ENCODE results near the gene CHST12. TPM values are rescaled to one million over a fixed set of nuclear protein-coding genes. Genes with fewer than 3 reads are reported as not detected.

The CHST12 gene
- total and polyA plus RNA-seq, 2 donors (not counting 1 experiment from before 2014, with no cell fraction given) = 25.4 to 27.1 TPM

DNA sequence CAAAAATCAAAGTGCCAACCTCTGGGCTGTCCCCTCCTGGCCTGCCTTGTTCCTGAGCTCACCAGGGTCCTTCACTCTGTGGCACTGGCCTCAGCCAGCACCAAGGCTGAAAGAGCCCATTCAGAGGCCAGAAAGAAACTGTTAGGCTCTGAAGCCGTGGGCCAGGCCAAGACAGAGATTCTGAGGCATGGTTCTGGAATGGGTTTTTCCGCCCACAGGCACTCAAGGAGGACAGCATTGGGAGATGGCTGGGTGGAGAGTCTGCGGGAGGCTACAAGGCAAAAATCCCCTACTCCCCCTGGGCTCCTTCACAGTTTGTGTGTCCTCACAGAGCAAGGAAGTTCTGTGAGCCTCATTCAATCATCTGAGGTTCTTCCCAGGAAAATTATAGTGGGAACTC is 41.1 kb downstream of the CHST12 start:
- Histone ChIP-seq H3K79me2 (ENCODE audit: control insufficient read depth, insufficient read depth, low read length) (no peaks in the 10 kb centered on the region), H3K9me3 (ENCODE audit: control extremely low read depth in 1 of 3, control insufficient read depth in 2 of 3, insufficient read depth in 1 of 3, low read length in 2 of 3) (no peaks in the 10 kb centered on the region), H4K20me1 (ENCODE audit: control insufficient read depth, insufficient read depth, low read length, poor library complexity, severe bottlenecking) (no peaks in the 10 kb centered on the region), H2AFZ (ENCODE audit: insufficient read depth, low read depth, low read length, poor library complexity, severe bottlenecking) (no peak overlapping the region), H3K36me3 (replicated peaks in 1 of 2; ENCODE audit: control extremely low read depth in 1 of 2, control insufficient read depth in 1 of 2, extremely low read depth in 1 of 2, insufficient read depth in 2 of 2, low read length in 1 of 2) (peaks cover 0 to 4% of the 10 kb centered on the region in 2 experiments), H3K27ac (ENCODE audit: low read length in 2 of 2) (no peak overlapping the region), H3K27me3 (replicated peaks in 1 of 4; ENCODE audit: control extremely low read depth in 1 of 4, control insufficient read depth in 3 of 4, insufficient read depth in 4 of 4, low read length in 3 of 4) (no peaks in the 10 kb centered on the region), H3K4me2 (replicated peaks; ENCODE audit: low read depth, low read length, poor library complexity, severe bottlenecking) (no peak overlapping the region), H3K4me3 (ENCODE audit: control extremely low read depth in 1 of 5, extremely low read depth in 1 of 5, insufficient read depth in 1 of 5, low read depth in 2 of 5, low read length in 4 of 5) (no peak overlapping the region), H3K4me1 (ENCODE audit: control insufficient read depth in 2 of 2, insufficient read depth in 2 of 2, low read length in 2 of 2) (no peaks in the 10 kb centered on the region), H3K9ac (ENCODE audit: low read length) (no peak overlapping the region)
- Mint-ChIP-seq H3K27me3 (no peaks in the 10 kb centered on the region), H3K4me1 (peaks cover 4% of the 10 kb centered on the region), H3K9me3 (ENCODE audit: insufficient read depth) (no peaks in the 10 kb centered on the region), H3K4me3 (no peak overlapping the region), H3K27ac (no peak overlapping the region)
- TF ChIP-seq, protein P1, sequence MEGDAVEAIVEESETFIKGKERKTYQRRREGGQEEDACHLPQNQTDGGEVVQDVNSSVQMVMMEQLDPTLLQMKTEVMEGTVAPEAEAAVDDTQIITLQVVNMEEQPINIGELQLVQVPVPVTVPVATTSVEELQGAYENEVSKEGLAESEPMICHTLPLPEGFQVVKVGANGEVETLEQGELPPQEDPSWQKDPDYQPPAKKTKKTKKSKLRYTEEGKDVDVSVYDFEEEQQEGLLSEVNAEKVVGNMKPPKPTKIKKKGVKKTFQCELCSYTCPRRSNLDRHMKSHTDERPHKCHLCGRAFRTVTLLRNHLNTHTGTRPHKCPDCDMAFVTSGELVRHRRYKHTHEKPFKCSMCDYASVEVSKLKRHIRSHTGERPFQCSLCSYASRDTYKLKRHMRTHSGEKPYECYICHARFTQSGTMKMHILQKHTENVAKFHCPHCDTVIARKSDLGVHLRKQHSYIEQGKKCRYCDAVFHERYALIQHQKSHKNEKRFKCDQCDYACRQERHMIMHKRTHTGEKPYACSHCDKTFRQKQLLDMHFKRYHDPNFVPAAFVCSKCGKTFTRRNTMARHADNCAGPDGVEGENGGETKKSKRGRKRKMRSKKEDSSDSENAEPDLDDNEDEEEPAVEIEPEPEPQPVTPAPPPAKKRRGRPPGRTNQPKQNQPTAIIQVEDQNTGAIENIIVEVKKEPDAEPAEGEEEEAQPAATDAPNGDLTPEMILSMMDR (IDR thresholded peaks at IDR 0.05) = no peak
- no peak for TF ChIP-seq EZH2 (IDR thresholded peaks at IDR 0.05; ENCODE audit: borderline replicate concordance, insufficient read depth, low read depth, low read length, poor library complexity, severe bottlenecking)
- intact Hi-C loops (cut with micrococcal nuclease) = no loop called here
- ChIA-PET CTCF (no interaction called here), POLR2A (no interaction called here)
- DNase-seq (no peak), ATAC-seq (ENCODE audit: low read depth) (no peak)
- WGBS (ENCODE audit: insufficient coverage) = 100% methylated on average over 1 of the region's 3 CpGs

DNA sequence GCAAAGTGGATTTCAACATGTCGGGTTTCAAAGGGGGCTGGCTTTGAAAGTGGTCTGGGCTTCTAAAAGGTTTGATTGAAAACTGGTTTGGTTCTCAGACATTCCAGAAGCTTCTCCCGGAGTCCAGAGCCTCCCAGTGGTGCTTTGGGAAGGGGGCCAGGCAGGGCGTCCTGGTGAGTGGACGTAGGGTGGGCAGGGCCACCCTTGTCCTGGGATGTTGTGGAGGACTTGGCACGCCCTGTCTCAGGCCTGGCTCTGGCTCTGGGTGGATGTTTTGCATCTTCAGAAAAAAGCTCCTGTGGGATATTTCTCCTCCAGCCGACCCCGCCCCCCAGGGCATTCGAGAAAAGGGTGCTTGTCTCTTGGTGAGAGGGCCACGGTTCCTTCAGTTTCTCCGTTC is 41.6 kb downstream of the CHST12 start:
- TF ChIP-seq, protein P1 (IDR thresholded peaks at IDR 0.05) = no peak
- no peak for TF ChIP-seq EZH2 (IDR thresholded peaks at IDR 0.05; ENCODE audit: borderline replicate concordance, insufficient read depth, low read depth, low read length, poor library complexity, severe bottlenecking)
- H3K27ac Mint-ChIP-seq = no peak overlapping the region
- no peaks in the 10 kb centered on the region for H3K9me3 ChIP-seq (ENCODE audit: control extremely low read depth in 1 of 3, control insufficient read depth in 2 of 3, insufficient read depth in 1 of 3, low read length in 2 of 3)

More for the DNA sequence above, 41.6 kb downstream of the CHST12 start:
- no peak overlapping the region for H3K9ac ChIP-seq (ENCODE audit: low read length)
- H4K20me1 ChIP-seq (ENCODE audit: control insufficient read depth, insufficient read depth, low read length, poor library complexity, severe bottlenecking) = no peaks in the 10 kb centered on the region
- Mint-ChIP-seq H3K9me3 (ENCODE audit: insufficient read depth) (no peaks in the 10 kb centered on the region), H3K4me3 (no peak overlapping the region), H3K27me3 (no peaks in the 10 kb centered on the region), H3K4me1 (peaks cover 4% of the 10 kb centered on the region)
- ChIA-PET CTCF (no interaction called here), POLR2A (no interaction called here)
- intact Hi-C loops (cut with micrococcal nuclease) = no loop called here
- no peak overlapping the region for H3K4me2 ChIP-seq (replicated peaks; ENCODE audit: low read depth, low read length, poor library complexity, severe bottlenecking)
- H3K4me1 ChIP-seq (ENCODE audit: control insufficient read depth in 2 of 2, insufficient read depth in 2 of 2, low read length in 2 of 2) = no peaks in the 10 kb centered on the region
- no peak overlapping the region for H3K4me3 ChIP-seq (ENCODE audit: control extremely low read depth in 1 of 5, extremely low read depth in 1 of 5, insufficient read depth in 1 of 5, low read depth in 2 of 5, low read length in 4 of 5)
- H3K79me2 ChIP-seq (ENCODE audit: control insufficient read depth, insufficient read depth, low read length) = no peaks in the 10 kb centered on the region
- ATAC-seq (ENCODE audit: low read depth) (no peak), DNase-seq (no peak)
- WGBS (ENCODE audit: insufficient coverage) = 92% methylated on average over 10 of the region's 10 CpGs
- no peaks in the 10 kb centered on the region for H3K27me3 ChIP-seq (replicated peaks in 1 of 4; ENCODE audit: control extremely low read depth in 1 of 4, control insufficient read depth in 3 of 4, insufficient read depth in 4 of 4, low read length in 3 of 4)
- no peak overlapping the region for H3K27ac ChIP-seq (ENCODE audit: low read length in 2 of 2)
- H3K36me3 ChIP-seq (replicated peaks in 1 of 2; ENCODE audit: control extremely low read depth in 1 of 2, control insufficient read depth in 1 of 2, extremely low read depth in 1 of 2, insufficient read depth in 2 of 2, low read length in 1 of 2) = peaks cover 0 to 4% of the 10 kb centered on the region in 2 experiments
- H2AFZ ChIP-seq (ENCODE audit: insufficient read depth, low read depth, low read length, poor library complexity, severe bottlenecking) = no peak overlapping the region
